ENCODE results near the gene CD244.

- no peak for TF ChIP-seq CTCF (conservative IDR thresholded peaks at IDR 0.05 in 1 of 2, IDR thresholded peaks at IDR 0.05 in 1 of 2; ENCODE audit: extremely low read depth in 1 of 2, insufficient read depth in 1 of 2, low read depth in 1 of 2, low read length in 2 of 2)
- no peak for TF ChIP-seq EZH2 (IDR thresholded peaks at IDR 0.05; ENCODE audit: borderline replicate concordance, low read length)
These were observed 73.5 kb downstream of the CD244 start for GRCh38 chr1:160789051-160789701.
